ENCODE data around the gene WDR76. TPM values are rescaled to one million over a fixed set of nuclear protein-coding genes. Genes with fewer than 3 reads are reported as not detected.
A peak's percentile ranks its signal among the peaks of the same experiment; 100 is the strongest.

WDR76 gene
- total RNA-seq, 1 donor = 7.6 TPM

- Histone ChIP-seq H3K79me2 (ENCODE audit: insufficient read depth, low read length) (peaks cover 39% of the 10 kb centered on the region), H3K4me1 (ENCODE audit: insufficient read depth, low read length) (peaks cover 46% of the 10 kb centered on the region), H3K4me2 (ENCODE audit: insufficient read depth, low read length) (peak within 1 kb of the TSS; percentile 100), H3K4me3 (ENCODE audit: insufficient read depth, low read length) (peak within 1 kb of the TSS; percentile 100), H3K36me3 (ENCODE audit: insufficient read depth, low read length) (peaks cover 41% of the 10 kb centered on the region), H4K20me1 (ENCODE audit: insufficient read depth, low read length) (peaks cover 43% of the 10 kb centered on the region), H2AFZ (ENCODE audit: low read length) (peak within 1 kb of the TSS; percentile 99), H3K27ac (ENCODE audit: low read depth, low read length) (peak within 1 kb of the TSS; percentile 99), H3K9me3 (ENCODE audit: low read depth, low read length) (no peaks in the 10 kb centered on the region), H3K27me3 (ENCODE audit: insufficient read depth, low read length) (no peaks in the 10 kb centered on the region)
- TF ChIP-seq, protein P1, sequence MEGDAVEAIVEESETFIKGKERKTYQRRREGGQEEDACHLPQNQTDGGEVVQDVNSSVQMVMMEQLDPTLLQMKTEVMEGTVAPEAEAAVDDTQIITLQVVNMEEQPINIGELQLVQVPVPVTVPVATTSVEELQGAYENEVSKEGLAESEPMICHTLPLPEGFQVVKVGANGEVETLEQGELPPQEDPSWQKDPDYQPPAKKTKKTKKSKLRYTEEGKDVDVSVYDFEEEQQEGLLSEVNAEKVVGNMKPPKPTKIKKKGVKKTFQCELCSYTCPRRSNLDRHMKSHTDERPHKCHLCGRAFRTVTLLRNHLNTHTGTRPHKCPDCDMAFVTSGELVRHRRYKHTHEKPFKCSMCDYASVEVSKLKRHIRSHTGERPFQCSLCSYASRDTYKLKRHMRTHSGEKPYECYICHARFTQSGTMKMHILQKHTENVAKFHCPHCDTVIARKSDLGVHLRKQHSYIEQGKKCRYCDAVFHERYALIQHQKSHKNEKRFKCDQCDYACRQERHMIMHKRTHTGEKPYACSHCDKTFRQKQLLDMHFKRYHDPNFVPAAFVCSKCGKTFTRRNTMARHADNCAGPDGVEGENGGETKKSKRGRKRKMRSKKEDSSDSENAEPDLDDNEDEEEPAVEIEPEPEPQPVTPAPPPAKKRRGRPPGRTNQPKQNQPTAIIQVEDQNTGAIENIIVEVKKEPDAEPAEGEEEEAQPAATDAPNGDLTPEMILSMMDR (IDR thresholded peaks at IDR 0.05; ENCODE audit: extremely low read depth, low read depth, low read length) = no peak
- DNase-seq (ENCODE audit: insufficient read length, low spot score, missing footprints) = peak; percentile 99
Observed at GRCh38 chr15:43791993-43792760, 34.6 kb upstream of the WDR76 start, which contains the start of gene SERF2. Gene SERF2 (plus strand): TSS chr15:43792320. CDS start chr15:43792377, 57 bp downstream.

GRCh38 chr15:43792761-43793476 is 33.9 kb upstream of the WDR76 start:
- peak overlapping the region; percentile 99 for H3K27ac ChIP-seq (ENCODE audit: low read depth, low read length)
- peaks cover 51% of the 10 kb centered on the region for H3K4me1 ChIP-seq (ENCODE audit: insufficient read depth, low read length)
- peak overlapping the region; percentile 100 for H3K4me3 ChIP-seq (ENCODE audit: insufficient read depth, low read length)
- DNase-seq (ENCODE audit: insufficient read length, low spot score, missing footprints) = no peak
- peak overlapping the region; percentile 83 for H2AFZ ChIP-seq (ENCODE audit: low read length)
- H3K4me2 ChIP-seq (ENCODE audit: insufficient read depth, low read length) = peak overlapping the region; percentile 98
- H3K79me2 ChIP-seq (ENCODE audit: insufficient read depth, low read length) = peaks cover 39% of the 10 kb centered on the region
- TF ChIP-seq, protein P1 (IDR thresholded peaks at IDR 0.05; ENCODE audit: extremely low read depth, low read depth, low read length) = peak; percentile 29
- peaks cover 44% of the 10 kb centered on the region for H4K20me1 ChIP-seq (ENCODE audit: insufficient read depth, low read length)
- peaks cover 41% of the 10 kb centered on the region for H3K36me3 ChIP-seq (ENCODE audit: insufficient read depth, low read length)
- no peaks in the 10 kb centered on the region for H3K9me3 ChIP-seq (ENCODE audit: low read depth, low read length)
- no peaks in the 10 kb centered on the region for H3K27me3 ChIP-seq (ENCODE audit: insufficient read depth, low read length)

DNA sequence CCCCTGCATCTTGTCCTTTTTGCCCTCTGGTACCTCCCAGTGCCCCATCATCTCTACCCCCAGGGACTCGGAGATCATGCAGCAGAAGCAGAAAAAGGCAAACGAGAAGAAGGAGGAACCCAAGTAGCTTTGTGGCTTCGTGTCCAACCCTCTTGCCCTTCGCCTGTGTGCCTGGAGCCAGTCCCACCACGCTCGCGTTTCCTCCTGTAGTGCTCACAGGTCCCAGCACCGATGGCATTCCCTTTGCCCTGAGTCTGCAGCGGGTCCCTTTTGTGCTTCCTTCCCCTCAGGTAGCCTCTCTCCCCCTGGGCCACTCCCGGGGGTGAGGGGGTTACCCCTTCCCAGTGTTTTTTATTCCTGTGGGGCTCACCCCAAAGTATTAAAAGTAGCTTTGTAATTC is 33.2 kb upstream of the WDR76 start:
- Histone ChIP-seq H2AFZ (ENCODE audit: low read length) (no peak overlapping the region), H3K79me2 (ENCODE audit: insufficient read depth, low read length) (peaks cover 39% of the 10 kb centered on the region), H3K4me1 (ENCODE audit: insufficient read depth, low read length) (peaks cover 52% of the 10 kb centered on the region), H3K9me3 (ENCODE audit: low read depth, low read length) (no peaks in the 10 kb centered on the region), H3K36me3 (ENCODE audit: insufficient read depth, low read length) (peaks cover 46% of the 10 kb centered on the region), H4K20me1 (ENCODE audit: insufficient read depth, low read length) (peaks cover 44% of the 10 kb centered on the region), H3K27ac (ENCODE audit: low read depth, low read length) (peak overlapping the region; percentile 99), H3K4me2 (ENCODE audit: insufficient read depth, low read length) (peak overlapping the region; percentile 98), H3K27me3 (ENCODE audit: insufficient read depth, low read length) (no peaks in the 10 kb centered on the region), H3K4me3 (ENCODE audit: insufficient read depth, low read length) (peak overlapping the region; percentile 100)
- TF ChIP-seq, protein P1 (IDR thresholded peaks at IDR 0.05; ENCODE audit: extremely low read depth, low read depth, low read length) = no peak
- no peak for DNase-seq (ENCODE audit: insufficient read length, low spot score, missing footprints)

All from osteoblast (primary cell).